ENCODE results near the gene TVP23A. TPM values are rescaled to one million over a fixed set of nuclear protein-coding genes. Genes with fewer than 3 reads are reported as not detected.

TVP23A gene
- total RNA-seq, 6 experiments from 2014 or later: not detected

DNA sequence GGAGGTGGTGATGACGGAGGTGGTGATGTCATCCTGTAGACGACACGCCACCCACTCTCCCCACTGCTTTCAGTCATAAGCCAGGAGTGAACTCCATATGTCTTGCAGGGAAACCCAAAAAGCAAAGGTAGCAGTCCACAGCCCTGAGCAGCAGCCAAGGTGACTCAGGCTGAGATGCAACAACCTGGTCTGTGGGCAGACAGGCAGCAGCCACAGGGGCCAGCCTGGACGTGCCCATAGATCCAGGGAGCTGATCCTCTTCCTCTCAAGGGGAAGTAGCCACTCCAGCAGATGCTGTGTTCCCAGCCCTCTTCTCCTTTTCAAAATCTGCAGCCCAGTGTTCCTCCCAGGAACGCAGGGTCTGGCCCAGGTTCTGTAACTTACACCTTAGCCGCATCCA lies 41.1 kb upstream of the TVP23A start:
- H3K9me3 Mint-ChIP-seq: no peaks in the 10 kb centered on the region

DNA sequence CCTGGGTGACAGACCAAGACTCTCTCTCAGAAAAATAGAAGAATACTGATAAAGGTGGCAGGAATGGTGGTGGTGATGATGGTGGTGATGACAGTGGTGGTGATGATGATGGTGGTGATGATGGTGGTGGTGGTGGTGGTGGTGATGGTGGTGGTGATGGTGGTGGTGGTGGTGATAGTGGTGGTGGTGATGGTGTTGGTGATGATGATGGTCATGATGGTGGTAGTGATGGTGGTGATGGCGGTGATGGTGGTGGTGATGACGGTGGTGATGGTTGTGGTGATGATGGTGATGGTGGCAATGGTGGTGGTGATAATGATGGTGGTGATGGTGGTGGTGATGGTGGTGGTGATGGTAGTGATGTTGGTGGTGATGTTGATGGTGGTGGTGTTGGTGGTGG lies 40.4 kb upstream of the TVP23A start:
- peaks cover 26% of the 10 kb centered on the region for H3K27me3 Mint-ChIP-seq (ENCODE audit: insufficient read depth)
- no peak for DNase-seq
- no peak overlapping the region for H3K27ac Mint-ChIP-seq
- H3K36me3 Mint-ChIP-seq (ENCODE audit: low read depth): no peaks in the 10 kb centered on the region
- TF ChIP-seq, protein P1, sequence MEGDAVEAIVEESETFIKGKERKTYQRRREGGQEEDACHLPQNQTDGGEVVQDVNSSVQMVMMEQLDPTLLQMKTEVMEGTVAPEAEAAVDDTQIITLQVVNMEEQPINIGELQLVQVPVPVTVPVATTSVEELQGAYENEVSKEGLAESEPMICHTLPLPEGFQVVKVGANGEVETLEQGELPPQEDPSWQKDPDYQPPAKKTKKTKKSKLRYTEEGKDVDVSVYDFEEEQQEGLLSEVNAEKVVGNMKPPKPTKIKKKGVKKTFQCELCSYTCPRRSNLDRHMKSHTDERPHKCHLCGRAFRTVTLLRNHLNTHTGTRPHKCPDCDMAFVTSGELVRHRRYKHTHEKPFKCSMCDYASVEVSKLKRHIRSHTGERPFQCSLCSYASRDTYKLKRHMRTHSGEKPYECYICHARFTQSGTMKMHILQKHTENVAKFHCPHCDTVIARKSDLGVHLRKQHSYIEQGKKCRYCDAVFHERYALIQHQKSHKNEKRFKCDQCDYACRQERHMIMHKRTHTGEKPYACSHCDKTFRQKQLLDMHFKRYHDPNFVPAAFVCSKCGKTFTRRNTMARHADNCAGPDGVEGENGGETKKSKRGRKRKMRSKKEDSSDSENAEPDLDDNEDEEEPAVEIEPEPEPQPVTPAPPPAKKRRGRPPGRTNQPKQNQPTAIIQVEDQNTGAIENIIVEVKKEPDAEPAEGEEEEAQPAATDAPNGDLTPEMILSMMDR (IDR thresholded peaks at IDR 0.05): no peak
- H3K9me3 Mint-ChIP-seq: no peaks in the 10 kb centered on the region
- no peak overlapping the region for H3K4me3 Mint-ChIP-seq
- peaks cover 11% of the 10 kb centered on the region for H3K4me1 Mint-ChIP-seq (ENCODE audit: low read depth)

More for the DNA sequence above, 41.1 kb upstream of the TVP23A start:
- Mint-ChIP-seq H3K27me3 (ENCODE audit: insufficient read depth) (peaks cover 27% of the 10 kb centered on the region), H3K36me3 (ENCODE audit: low read depth) (no peaks in the 10 kb centered on the region), H3K27ac (no peak overlapping the region), H3K4me1 (ENCODE audit: low read depth) (peaks cover 11% of the 10 kb centered on the region), H3K4me3 (no peak overlapping the region)
- no peak for DNase-seq
- TF ChIP-seq, protein P1 (IDR thresholded peaks at IDR 0.05): no peak

DNA sequence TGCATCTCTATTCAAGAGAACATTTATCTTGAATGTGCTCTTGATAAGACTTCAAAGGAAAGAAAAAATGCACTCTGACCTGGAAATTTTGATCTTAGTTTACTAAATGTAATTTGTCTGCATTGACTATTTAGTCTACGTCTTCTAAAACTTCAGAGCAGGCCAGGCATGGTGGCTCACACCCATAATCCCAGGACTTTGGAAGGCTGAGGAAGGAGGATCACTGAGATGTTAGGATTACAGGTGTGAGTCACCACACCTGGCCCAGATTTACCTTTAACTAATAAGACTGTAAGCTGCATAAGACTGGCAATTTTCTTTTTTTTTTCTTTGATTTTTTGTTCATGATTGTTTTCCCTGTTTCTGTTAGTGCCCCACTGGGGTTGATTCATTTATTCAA lies 39.6 kb upstream of the TVP23A start:
- Mint-ChIP-seq H3K4me1 (ENCODE audit: low read depth) (peaks cover 11% of the 10 kb centered on the region), H3K27me3 (ENCODE audit: insufficient read depth) (peaks cover 23% of the 10 kb centered on the region), H3K9me3 (no peaks in the 10 kb centered on the region), H3K36me3 (ENCODE audit: low read depth) (no peaks in the 10 kb centered on the region), H3K27ac (no peak overlapping the region), H3K4me3 (no peak overlapping the region)
- TF ChIP-seq, protein P1 (IDR thresholded peaks at IDR 0.05): no peak
- DNase-seq: no peak

DNA sequence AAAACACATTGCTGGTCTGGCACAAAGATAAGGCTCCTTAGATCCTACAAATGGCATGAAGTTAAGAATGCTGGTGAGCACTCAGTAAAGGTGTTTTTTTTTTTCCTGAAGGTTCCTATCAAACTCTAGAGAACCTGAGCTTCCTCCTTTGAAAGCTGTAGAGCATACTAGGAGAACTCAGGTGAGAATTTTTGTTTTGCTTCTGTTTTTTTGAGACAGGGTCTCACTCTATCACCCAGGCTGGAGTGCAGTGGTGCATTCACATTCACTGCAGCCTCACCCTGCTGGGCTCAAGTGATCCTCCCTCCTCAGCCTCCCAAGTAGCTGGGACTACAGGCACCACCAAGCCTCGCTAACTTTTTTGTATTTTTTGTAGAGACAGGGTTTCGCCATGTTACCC lies 37.4 kb upstream of the TVP23A start:
- no peak overlapping the region for H3K4me3 Mint-ChIP-seq
- TF ChIP-seq, protein P1 (IDR thresholded peaks at IDR 0.05): no peak
- DNase-seq: no peak

DNA sequence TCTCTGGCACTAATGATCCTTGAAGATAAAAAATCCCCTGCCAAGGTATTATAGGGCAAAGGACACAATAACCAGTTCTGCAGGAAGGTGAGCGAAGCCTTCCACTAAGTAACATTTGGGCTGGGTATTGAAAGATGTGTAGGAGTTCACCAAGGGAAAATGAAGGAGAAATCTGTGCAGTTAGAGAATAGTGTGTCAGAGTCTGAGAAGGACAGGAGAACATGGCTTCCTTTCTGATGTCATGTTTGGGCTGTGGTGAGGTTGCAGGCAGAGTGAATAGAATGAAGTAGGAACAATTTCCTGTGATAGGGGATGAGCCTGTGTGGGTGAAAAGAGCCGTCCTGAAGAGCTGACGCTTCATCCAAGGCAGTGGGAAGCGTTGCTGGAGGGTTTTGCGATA lies 34.4 kb upstream of the TVP23A start:
- DNase-seq: no peak
- Mint-ChIP-seq H3K27me3 (ENCODE audit: insufficient read depth) (peaks cover 30% of the 10 kb centered on the region), H3K27ac (no peak overlapping the region), H3K36me3 (ENCODE audit: low read depth) (no peaks in the 10 kb centered on the region), H3K4me1 (ENCODE audit: low read depth) (no peaks in the 10 kb centered on the region), H3K9me3 (no peaks in the 10 kb centered on the region), H3K4me3 (peak overlapping the region; percentile 5; the same call in 1 of the 2 replicates)
- TF ChIP-seq, protein P1 (IDR thresholded peaks at IDR 0.05): no peak

More for the DNA sequence above, 37.4 kb upstream of the TVP23A start:
- Mint-ChIP-seq H3K27me3 (ENCODE audit: insufficient read depth) (peaks cover 31% of the 10 kb centered on the region), H3K36me3 (ENCODE audit: low read depth) (no peaks in the 10 kb centered on the region), H3K27ac (no peak overlapping the region), H3K4me1 (ENCODE audit: low read depth) (no peaks in the 10 kb centered on the region), H3K9me3 (no peaks in the 10 kb centered on the region)

DNA sequence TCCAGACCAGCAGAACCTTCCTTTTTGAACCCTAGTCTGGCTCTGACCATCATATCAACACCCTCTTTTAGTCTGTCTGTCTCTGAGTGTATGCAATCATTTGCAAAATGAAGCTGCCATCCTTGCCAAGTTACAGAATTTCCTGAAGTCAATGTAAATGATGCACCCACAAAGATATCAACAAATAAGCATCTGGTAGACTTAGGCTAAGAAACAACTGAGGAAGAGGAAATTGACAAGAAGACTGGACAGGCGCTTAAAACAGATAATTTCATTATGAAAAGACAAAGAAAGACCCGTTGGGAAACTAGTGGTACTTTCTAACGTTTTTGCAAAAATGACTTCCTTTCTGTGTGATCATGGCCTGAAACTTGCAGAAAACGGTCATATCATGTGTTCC lies 33.7 kb upstream of the TVP23A start:
- TF ChIP-seq, protein P1 (IDR thresholded peaks at IDR 0.05): no peak
- peaks cover 34% of the 10 kb centered on the region for H3K27me3 Mint-ChIP-seq (ENCODE audit: insufficient read depth)
- H3K9me3 Mint-ChIP-seq: no peaks in the 10 kb centered on the region
- no peaks in the 10 kb centered on the region for H3K36me3 Mint-ChIP-seq (ENCODE audit: low read depth)
- H3K27ac Mint-ChIP-seq: no peak overlapping the region
- no peak for DNase-seq
- no peaks in the 10 kb centered on the region for H3K4me1 Mint-ChIP-seq (ENCODE audit: low read depth)
- H3K4me3 Mint-ChIP-seq: no peak overlapping the region

Measured in HFFc6 (cell line).